Lung (tissue), 12 donors: ENCODE results near the gene SLC45A3. TPM values are rescaled to one million over a fixed set of nuclear protein-coding genes. Genes with fewer than 3 reads are reported as not detected.

Experiments used
- ATAC-seq: fragments of 200-7000 bp; cut with Tn5 transposase; one replicate; pipeline ENCODE4 v1.9.1; 2020; ENCODE audit warnings: moderate number of reproducible peaks; ENCODE audit not compliant: insufficient read depth, low FRiP score
- DNase-seq, 3 donors: peaks; one replicate each; pipeline ENCODE4 v3.0.0-alpha.2; 2013 to 2017
- H3K27ac ChIP-seq, 2 donors: one replicate each; pipeline ENCODE4 v1.5.1; 2013; ENCODE audit warnings: mild to moderate bottlenecking in 2 of 2, moderate library complexity in 2 of 2, control low read depth in 1 of 2, inconsistent platforms in 1 of 2, low read depth in 1 of 2, low read length in 1 of 2
- H3K27me3 ChIP-seq, 3 donors: one replicate each; pipeline ENCODE4 v1.5.1; 2013; ENCODE audit warnings: low read length in 2 of 3; ENCODE audit not compliant: control insufficient read depth in 3 of 3, insufficient read depth in 3 of 3
- H3K36me3 ChIP-seq, 4 donors: one replicate each; pipeline ENCODE4 v1.5.1; 2013; ENCODE audit warnings: low read length in 4 of 4, mild to moderate bottlenecking in 1 of 4, moderate library complexity in 1 of 4; ENCODE audit not compliant: control insufficient read depth in 4 of 4, insufficient read depth in 4 of 4
- H3K4me1 ChIP-seq, 5 donors: one replicate each; pipeline ENCODE4 v1.5.1; 2013; ENCODE audit warnings: low read length in 5 of 5, mild to moderate bottlenecking in 2 of 5, moderate library complexity in 1 of 5; ENCODE audit not compliant: control insufficient read depth in 5 of 5, insufficient read depth in 5 of 5
- H3K4me3 ChIP-seq: one replicate; pipeline ENCODE4 v1.5.1; 2013; ENCODE audit warnings: mild to moderate bottlenecking, control low read depth, moderate library complexity
- H3K9ac ChIP-seq, 2 donors: one replicate each; pipeline ENCODE4 v1.5.1; 2013; ENCODE audit warnings: low read length in 2 of 2, control low read depth in 1 of 2; ENCODE audit not compliant: insufficient read depth in 1 of 2
- H3K9me3 ChIP-seq, 4 donors: one replicate each; pipeline ENCODE4 v1.5.1; 2013; ENCODE audit warnings: low read length in 3 of 4, mild to moderate bottlenecking in 1 of 4, moderate library complexity in 1 of 4; ENCODE audit not compliant: control insufficient read depth in 4 of 4, insufficient read depth in 3 of 4
- CTCF ChIP-seq: IDR thresholded peaks from 2 replicates; pipeline ENCODE4 v1.5.1; 2012; ENCODE audit warnings: mild to moderate bottlenecking; ENCODE audit errors: control extremely low read depth, extremely low read depth
- WGBS, 2 donors: extraction: QIAGEN DNeasy Blood & Tissue Kit; methylation state at CpG; one replicate each; pipeline ENCODE4 v1.1.7; 2013; 5-methylcytosine and 5-hydroxymethylcytosine counted together
- polyA plus RNA-seq, 2 donors: library from polyadenylated mRNA; stranded (reverse); fragments of 200-250 nt; gene quantifications; one replicate each; pipeline ENCODE4 v1.2.1, GENCODE V29; 2013
- total RNA-seq, 2 donors: library from RNA; depleted of rRNA in 1 of 2; stranded (reverse); fragments of >200 nt in 1 of 2; gene quantifications; one replicate each; pipeline ENCODE4 v1.2.1, GENCODE V29; 2014 to 2021
- donor health status: control.
- donor health status: control.
- donor health status: Bipolar disorder and iron deficiency.
- donor health status: healthy.
- donor health status: DM: yes; HTN: yes; CAD: no.

The SLC45A3 gene
- total and polyA plus RNA-seq, 4 donors: 2.1 to 8.6 (median 3.9) TPM

GRCh38 chr1:205667909-205668643 is 12.2 kb downstream of the SLC45A3 start:
- no peak for TF ChIP-seq CTCF
- WGBS, 2 donors: 86 to 90% methylated on average over 11 of the region's 11 CpGs
- Histone ChIP-seq H3K9ac (no peak overlapping the region), H3K4me1 (peaks cover 0 to 45% (median 6%) of the 10 kb centered on the region in 5 donors), H3K27ac (no peak overlapping the region), H3K9me3 (peaks cover 0 to 3% (median 0%) of the 10 kb centered on the region in 4 donors), H3K4me3 (no peak overlapping the region), H3K27me3 (no peaks in the 10 kb centered on the region), H3K36me3 (peaks cover 0 to 3% (median 0%) of the 10 kb centered on the region in 4 donors)
- ATAC-seq: no peak
- DNase-seq: no peak

GRCh38 chr1:205666372-205667166 is 13.7 kb downstream of the SLC45A3 start:
- no peak overlapping the region for H3K9ac ChIP-seq
- no peak overlapping the region for H3K4me3 ChIP-seq
- 90 to 96% methylated on average over 6 of the region's 6 CpGs for WGBS, 2 donors
- peaks cover 0 to 45% (median 6%) of the 10 kb centered on the region in 5 donors for H3K4me1 ChIP-seq
- DNase-seq (no peak), ATAC-seq (no peak)
- H3K27ac ChIP-seq: no peak overlapping the region
- H3K27me3 ChIP-seq: no peaks in the 10 kb centered on the region
- H3K9me3 ChIP-seq: peaks cover 0 to 3% (median 0%) of the 10 kb centered on the region in 4 donors
- TF ChIP-seq CTCF: no peak
- H3K36me3 ChIP-seq: peaks cover 0 to 8% (median 1%) of the 10 kb centered on the region in 4 donors

- WGBS, 2 donors: 57 to 62% methylated on average over 9 of the region's 9 CpGs
- Histone ChIP-seq H3K9ac (no peak overlapping the region), H3K27me3 (no peaks in the 10 kb centered on the region), H3K27ac (no peak overlapping the region), H3K4me1 (peaks cover 0 to 35% (median 6%) of the 10 kb centered on the region in 5 donors), H3K4me3 (no peak overlapping the region), H3K36me3 (peaks cover 0 to 8% (median 1%) of the 10 kb centered on the region in 4 donors), H3K9me3 (peaks cover 0 to 3% (median 0%) of the 10 kb centered on the region in 4 donors)
- ATAC-seq: no peak
- TF ChIP-seq CTCF: no peak
- no peak for DNase-seq
These were observed 14.9 kb downstream of the SLC45A3 start for GRCh38 chr1:205665201-205666045.
